ENCODE measurements around the gene HBA2. TPM values are rescaled to one million over a fixed set of nuclear protein-coding genes. Genes with fewer than 3 reads are reported as not detected.

The HBA2 gene
- total and polyA plus RNA-seq, 2 of the 4 experiments (the other 2 are of a cell fraction), result not detected

DNA sequence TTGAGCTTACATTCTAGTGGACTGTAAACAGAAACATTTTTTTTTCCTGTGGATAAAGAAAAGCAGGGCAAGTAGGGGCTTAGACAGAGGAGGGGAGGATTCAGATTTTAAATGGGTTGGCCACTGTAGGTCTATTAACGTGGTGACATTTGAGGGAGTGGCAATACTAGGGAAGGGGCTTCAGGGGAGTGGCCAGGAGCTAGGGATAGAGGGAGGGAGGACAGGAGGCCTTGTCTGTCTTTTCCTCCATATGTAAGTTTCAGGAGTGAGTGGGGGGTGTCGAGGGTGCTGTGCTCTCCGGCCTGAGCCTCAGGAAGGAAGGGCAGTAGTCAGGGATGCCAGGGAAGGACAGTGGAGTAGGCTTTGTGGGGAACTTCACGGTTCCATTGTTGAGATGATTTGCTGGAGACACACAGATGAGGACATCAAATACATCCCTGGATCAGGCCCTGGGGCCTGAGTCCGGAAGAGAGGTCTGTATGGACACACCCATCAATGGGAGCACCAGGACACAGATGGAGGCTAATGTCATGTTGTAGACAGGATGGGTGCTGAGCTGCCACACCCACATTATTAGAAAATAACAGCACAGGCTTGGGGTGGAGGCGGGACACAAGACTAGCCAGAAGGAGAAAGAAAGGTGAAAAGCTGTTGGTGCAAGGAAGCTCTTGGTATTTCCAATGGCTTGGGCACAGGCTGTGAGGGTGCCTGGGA, 13.4 kb upstream of the HBA2 start:
- in situ Hi-C loops (cut with MboI; ENCODE audit: low sequenced_read_pairs), result no loop called here
- Histone ChIP-seq H4K20me1 (ENCODE audit: insufficient read depth, low read length) (no peaks in the 10 kb centered on the region), H3K9ac (ENCODE audit: low read depth, low read length) (no peak overlapping the region), H2BK20ac (ENCODE audit: low read depth, low read length) (no peak overlapping the region), H3K36me3 (ENCODE audit: control insufficient read depth, insufficient read depth, low read length) (no peaks in the 10 kb centered on the region), H2BK5ac (ENCODE audit: low read depth, low read length, poor library complexity, severe bottlenecking) (no peak overlapping the region), H2BK120ac (ENCODE audit: low read depth, low read length) (no peak overlapping the region), H3K4me1 (ENCODE audit: control insufficient read depth, insufficient read depth, low read length) (no peaks in the 10 kb centered on the region), H3K4me3 (ENCODE audit: insufficient read depth, low read depth, low read length) (no peak overlapping the region), H3K56ac (ENCODE audit: extremely low read depth, insufficient read depth, low read length) (no peak overlapping the region), H2AK9ac (replicated peaks; ENCODE audit: low read depth, low read length, poor library complexity) (no peak overlapping the region), H4K8ac (ENCODE audit: low read depth in 2 of 2, low read length in 2 of 2) (no peak overlapping the region), H3K79me1 (ENCODE audit: low read depth in 1 of 2, low read length in 2 of 2) (no peaks in the 10 kb centered on the region), H4K91ac (ENCODE audit: insufficient read depth, low read depth, low read length) (no peak overlapping the region), H2AK5ac (ENCODE audit: low read depth, low read length) (no peak overlapping the region), H3K27me3 (ENCODE audit: control insufficient read depth, insufficient read depth, low read length) (peaks cover 35% of the 10 kb centered on the region), H3K9me1 (ENCODE audit: insufficient read depth, low read length) (no peaks in the 10 kb centered on the region), H3K4ac (ENCODE audit: low read depth, low read length) (no peak overlapping the region), H3K23ac (ENCODE audit: low read depth, low read length) (no peak overlapping the region), H2AFZ (replicated peaks; ENCODE audit: low read length, poor library complexity) (peak overlapping the region; percentile 11), H3K9me3 (ENCODE audit: control insufficient read depth, insufficient read depth, low read length) (no peaks in the 10 kb centered on the region), H2BK15ac (ENCODE audit: low read depth, low read length) (no peak overlapping the region), H4K5ac (ENCODE audit: low read depth, low read length) (no peak overlapping the region), H3K4me2 (ENCODE audit: low read depth, low read length) (no peak overlapping the region), H3K14ac (replicated peaks; ENCODE audit: low read depth, low read length) (no peak overlapping the region), H3K27ac (ENCODE audit: insufficient read depth, low read length) (no peak overlapping the region), H3K18ac (ENCODE audit: low read depth, low read length) (no peak overlapping the region)
- 0% methylated on average over 1 of the region's 6 CpGs; no CpG with 5 or more reads in 1 of the 2 experiments for WGBS, 2 experiments (ENCODE audit: extremely low coverage in 2 of 2, insufficient read length in 1 of 2)
- ChIA-PET POLR2A (ENCODE audit: unreplicated experiment) (no interaction called here), CTCF (interaction anchor here (0.5 to 1.1 kb wide), 2 partner anchors 21 to 52 kb away, joined by 3 read pairs; partner anchors contain the start of gene HBQ1)
- DNase-seq, result no peak
- intact Hi-C loops (cut with micrococcal nuclease), result no loop called here
- BruUV-seq (replicated peaks), result no TSS peak
- TF ChIP-seq, protein P1, sequence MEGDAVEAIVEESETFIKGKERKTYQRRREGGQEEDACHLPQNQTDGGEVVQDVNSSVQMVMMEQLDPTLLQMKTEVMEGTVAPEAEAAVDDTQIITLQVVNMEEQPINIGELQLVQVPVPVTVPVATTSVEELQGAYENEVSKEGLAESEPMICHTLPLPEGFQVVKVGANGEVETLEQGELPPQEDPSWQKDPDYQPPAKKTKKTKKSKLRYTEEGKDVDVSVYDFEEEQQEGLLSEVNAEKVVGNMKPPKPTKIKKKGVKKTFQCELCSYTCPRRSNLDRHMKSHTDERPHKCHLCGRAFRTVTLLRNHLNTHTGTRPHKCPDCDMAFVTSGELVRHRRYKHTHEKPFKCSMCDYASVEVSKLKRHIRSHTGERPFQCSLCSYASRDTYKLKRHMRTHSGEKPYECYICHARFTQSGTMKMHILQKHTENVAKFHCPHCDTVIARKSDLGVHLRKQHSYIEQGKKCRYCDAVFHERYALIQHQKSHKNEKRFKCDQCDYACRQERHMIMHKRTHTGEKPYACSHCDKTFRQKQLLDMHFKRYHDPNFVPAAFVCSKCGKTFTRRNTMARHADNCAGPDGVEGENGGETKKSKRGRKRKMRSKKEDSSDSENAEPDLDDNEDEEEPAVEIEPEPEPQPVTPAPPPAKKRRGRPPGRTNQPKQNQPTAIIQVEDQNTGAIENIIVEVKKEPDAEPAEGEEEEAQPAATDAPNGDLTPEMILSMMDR (conservative IDR thresholded peaks at IDR 0.05; ENCODE audit: low read depth, low read length), result no peak
- no peak for TF ChIP-seq NFE2L2 (IDR thresholded peaks at IDR 0.05; ENCODE audit: low read depth, low read length)
- TF ChIP-seq RAD21 (IDR thresholded peaks at IDR 0.05; ENCODE audit: low read length), result no peak
- no peak for TF ChIP-seq RCOR1 (IDR thresholded peaks at IDR 0.05; ENCODE audit: insufficient replicate concordance, low read length)
- no peak for TF ChIP-seq USF2 (IDR thresholded peaks at IDR 0.05; ENCODE audit: low read depth, low read length)
- TF ChIP-seq RFX5 (IDR thresholded peaks at IDR 0.05; ENCODE audit: low read depth, low read length), result no peak
- TF ChIP-seq CHD1 (IDR thresholded peaks at IDR 0.05; ENCODE audit: low read depth, low read length), result no peak
- TF ChIP-seq SMC3 (IDR thresholded peaks at IDR 0.05; ENCODE audit: low read depth, low read length), result no peak
- no peak for TF ChIP-seq CEBPB (IDR thresholded peaks at IDR 0.05; ENCODE audit: low read depth, low read length)
- no peak for TF ChIP-seq BHLHE40 (IDR thresholded peaks at IDR 0.05; ENCODE audit: low read depth, low read length)
- no peak for TF ChIP-seq FOS (IDR thresholded peaks at IDR 0.05; ENCODE audit: low read depth, low read length)
- no peak for TF ChIP-seq MXI1 (IDR thresholded peaks at IDR 0.05; ENCODE audit: borderline replicate concordance, low read depth, low read length)
- no peak for TF ChIP-seq POLR2A (IDR thresholded peaks at IDR 0.05; ENCODE audit: low read depth, low read length)
- TF ChIP-seq ELK1 (IDR thresholded peaks at IDR 0.05; ENCODE audit: borderline replicate concordance, low read depth, low read length), result no peak
- no peak for TF ChIP-seq MAFK (IDR thresholded peaks at IDR 0.05; ENCODE audit: low read depth, low read length)
- no peak for TF ChIP-seq MAZ (IDR thresholded peaks at IDR 0.05; ENCODE audit: borderline replicate concordance, low read depth, low read length)
- dilution Hi-C loops (cut with HindIII; ENCODE audit: low sequenced_read_pairs, unreplicated experiment), result no loop called here
- ATAC-seq (ENCODE audit: low read depth), result no peak
